H1 (cell line): ENCODE measurements around the gene NEGR1.

Experiments used
- ASH2L ChIP-seq: fragments of 200-600, 300-600 bp; sonication (generic); IDR thresholded peaks from one replicate; pipeline ENCODE4 v1.7.1; 2017; ENCODE audit warnings: low read length
- POLR2AphosphoS5 ChIP-seq: IDR thresholded peaks from 2 replicates; pipeline ENCODE4 v1.6.1; 2011; ENCODE audit warnings: low read depth, low read length
- SIX5 ChIP-seq: IDR thresholded peaks from 2 replicates; pipeline ENCODE4 v1.6.1; 2011; ENCODE audit warnings: mild to moderate bottlenecking, low read depth, low read length
- TEAD4 ChIP-seq: IDR thresholded peaks from 2 replicates; pipeline ENCODE4 v1.6.1; 2012; ENCODE audit warnings: low read depth, low read length, inconsistent platforms, mixed read lengths
- TF ChIP-seq, protein P1 (sequence below), 3 experiments: IDR thresholded peaks; 1 replicate in 2 of 3; 2 replicates in 1 of 3; pipeline versions ENCODE4 v1.5.1 to v1.6.1; 2011; ENCODE audit warnings: low read length in 3 of 3, mild to moderate bottlenecking in 3 of 3, inconsistent platforms in 2 of 3, low read depth in 1 of 3, moderate library complexity in 1 of 3; ENCODE audit not compliant: insufficient read depth in 1 of 3; ENCODE audit errors: control extremely low read depth in 1 of 3

DNA sequence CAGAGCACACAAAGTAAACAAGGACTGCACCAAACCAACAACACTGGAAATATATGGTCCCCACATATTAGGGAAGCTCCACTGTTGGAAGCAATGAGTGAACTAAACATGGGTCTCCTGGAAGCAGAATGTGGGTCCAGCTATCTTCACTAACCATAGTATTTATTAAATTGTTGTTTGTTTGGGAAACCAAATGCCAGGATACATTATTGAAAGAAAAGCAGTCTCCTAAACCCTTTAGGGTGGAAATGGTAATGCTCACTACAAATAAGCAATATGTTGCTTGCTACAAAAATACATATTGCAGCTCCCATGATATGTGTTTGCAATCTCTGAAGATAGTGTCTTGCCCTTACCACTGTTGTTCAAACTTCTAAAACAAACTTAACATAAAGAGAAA, 2.2 kb downstream of the NEGR1 start:
- TF ChIP-seq POLR2AphosphoS5 = no peak
- TF ChIP-seq, protein P1, sequence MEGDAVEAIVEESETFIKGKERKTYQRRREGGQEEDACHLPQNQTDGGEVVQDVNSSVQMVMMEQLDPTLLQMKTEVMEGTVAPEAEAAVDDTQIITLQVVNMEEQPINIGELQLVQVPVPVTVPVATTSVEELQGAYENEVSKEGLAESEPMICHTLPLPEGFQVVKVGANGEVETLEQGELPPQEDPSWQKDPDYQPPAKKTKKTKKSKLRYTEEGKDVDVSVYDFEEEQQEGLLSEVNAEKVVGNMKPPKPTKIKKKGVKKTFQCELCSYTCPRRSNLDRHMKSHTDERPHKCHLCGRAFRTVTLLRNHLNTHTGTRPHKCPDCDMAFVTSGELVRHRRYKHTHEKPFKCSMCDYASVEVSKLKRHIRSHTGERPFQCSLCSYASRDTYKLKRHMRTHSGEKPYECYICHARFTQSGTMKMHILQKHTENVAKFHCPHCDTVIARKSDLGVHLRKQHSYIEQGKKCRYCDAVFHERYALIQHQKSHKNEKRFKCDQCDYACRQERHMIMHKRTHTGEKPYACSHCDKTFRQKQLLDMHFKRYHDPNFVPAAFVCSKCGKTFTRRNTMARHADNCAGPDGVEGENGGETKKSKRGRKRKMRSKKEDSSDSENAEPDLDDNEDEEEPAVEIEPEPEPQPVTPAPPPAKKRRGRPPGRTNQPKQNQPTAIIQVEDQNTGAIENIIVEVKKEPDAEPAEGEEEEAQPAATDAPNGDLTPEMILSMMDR (IDR thresholded peaks at IDR 0.05; ENCODE audit: control extremely low read depth in 1 of 3, insufficient read depth in 1 of 3, low read depth in 1 of 3, low read length in 3 of 3) = no peak
- TF ChIP-seq TEAD4 = no peak
- TF ChIP-seq SIX5 = no peak
- no peak for TF ChIP-seq ASH2L
